ENCODE results near the gene ATOX1. TPM values are rescaled to one million over a fixed set of nuclear protein-coding genes. Genes with fewer than 3 reads are reported as not detected.

The ATOX1 gene
- polyA plus RNA-seq, 1 of the 3 experiments (the other 2 are of a cell fraction), result 497 TPM

GRCh38 chr5:151721087-151721646 lies 37.3 kb downstream of the ATOX1 start (continued):
- TF ChIP-seq REST (IDR thresholded peaks at IDR 0.05; ENCODE audit: low read depth, low read length), result no peak
- TF ChIP-seq, protein P1, sequence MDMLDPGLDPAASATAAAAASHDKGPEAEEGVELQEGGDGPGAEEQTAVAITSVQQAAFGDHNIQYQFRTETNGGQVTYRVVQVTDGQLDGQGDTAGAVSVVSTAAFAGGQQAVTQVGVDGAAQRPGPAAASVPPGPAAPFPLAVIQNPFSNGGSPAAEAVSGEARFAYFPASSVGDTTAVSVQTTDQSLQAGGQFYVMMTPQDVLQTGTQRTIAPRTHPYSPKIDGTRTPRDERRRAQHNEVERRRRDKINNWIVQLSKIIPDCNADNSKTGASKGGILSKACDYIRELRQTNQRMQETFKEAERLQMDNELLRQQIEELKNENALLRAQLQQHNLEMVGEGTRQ (IDR thresholded peaks at IDR 0.05; ENCODE audit: borderline replicate concordance, low read depth, low read length), result no peak
- TF ChIP-seq CTCF (IDR thresholded peaks at IDR 0.05), result no peak
- TF ChIP-seq RFX5 (IDR thresholded peaks at IDR 0.05; ENCODE audit: low read length), result no peak

GRCh38 chr5:151720215-151720614 lies 38.2 kb downstream of the ATOX1 start:
- no peak for DNase-seq
- ChIA-PET CTCF (interaction anchor here (1.1 to 4.6 kb wide), 11 partner anchors 9 to 272 kb away, joined by 3 to 35 read pairs (median 5); partner anchors contain the start of gene SLC36A1), POLR2A (no interaction called here)

More at GRCh38 chr5:151720215-151720614, 38.2 kb downstream of the ATOX1 start:
- WGBS (ENCODE audit: low lambda C conversion rate), result 78% methylated on average over 2 of the region's 2 CpGs
- no peak overlapping the region for H3K9ac ChIP-seq
- H3F3A ChIP-seq (replicated peaks; ENCODE audit: insufficient read depth), result peaks cover 17% of the 10 kb centered on the region
- no peaks in the 10 kb centered on the region for H3K9me3 ChIP-seq
- H3K4me2 ChIP-seq, result no peak overlapping the region
- no peaks in the 10 kb centered on the region for H3K27me3 ChIP-seq (ENCODE audit: insufficient read depth)
- H3K36me3 ChIP-seq (replicated peaks in 1 of 2; ENCODE audit: control insufficient read depth in 1 of 2, insufficient read depth in 2 of 2, low read length in 1 of 2), result no peaks in the 10 kb centered on the region
- no peak overlapping the region for H2AFZ ChIP-seq (ENCODE audit: low read depth)
- no peaks in the 10 kb centered on the region for H3K9me2 ChIP-seq
- TF ChIP-seq PBX3 (IDR thresholded peaks at IDR 0.05) (no peak), REST (IDR thresholded peaks at IDR 0.05; ENCODE audit: low read depth, low read length) (no peak), MXI1 (IDR thresholded peaks at IDR 0.05; ENCODE audit: low read depth, low read length) (no peak), TAF1 (IDR thresholded peaks at IDR 0.05; ENCODE audit: borderline replicate concordance, low read depth, low read length) (no peak), YY1 (IDR thresholded peaks at IDR 0.05; ENCODE audit: low read depth) (no peak), RAD21 (IDR thresholded peaks at IDR 0.05; ENCODE audit: low read length) (no peak), RXRA (IDR thresholded peaks at IDR 0.05; ENCODE audit: borderline replicate concordance, low read depth) (no peak), TEAD4 (IDR thresholded peaks at IDR 0.05; ENCODE audit: borderline replicate concordance, insufficient read depth) (no peak), MEF2A (IDR thresholded peaks at IDR 0.05; ENCODE audit: borderline replicate concordance, low read depth) (no peak)
- no peaks in the 10 kb centered on the region for H3K79me2 ChIP-seq (ENCODE audit: insufficient read depth)
- H3K27ac ChIP-seq (ENCODE audit: low read depth in 2 of 2, low read length in 1 of 2), result no peak overlapping the region
- H3K4me3 ChIP-seq (ENCODE audit: low read depth in 2 of 2, low read length in 1 of 2), result no peak overlapping the region
- peaks cover 0 to 8% of the 10 kb centered on the region in 2 experiments; a peak in 1 of 4 replicates for H3K4me1 ChIP-seq (ENCODE audit: control insufficient read depth in 1 of 2, insufficient read depth in 2 of 2, low read depth in 1 of 2, low read length in 1 of 2)
- H4K20me1 ChIP-seq (ENCODE audit: insufficient read depth), result no peaks in the 10 kb centered on the region

Measured in SK-N-SH (cell line).